Lower leg skin (tissue), 4 donors: ENCODE data around the gene KRT2. TPM values are rescaled to one million over a fixed set of nuclear protein-coding genes. Genes with fewer than 3 reads are reported as not detected.

ENCODE experiments used
- DNase-seq, 2 donors: peaks; one replicate each; pipeline ENCODE4 v3.0.0-alpha.2; 2019; ENCODE audit warnings: low spot score in 2 of 2
- H3K4me3 ChIP-seq: fragments of 200-600 bp; sonication (generic); 2 replicates; pipeline ENCODE4 v1.5.1; 2017; ENCODE audit warnings: mild to moderate bottlenecking, low read depth; ENCODE audit not compliant: poor library complexity, severe bottlenecking
- POLR2A ChIP-seq, 2 donors: fragments of 450-650 bp; IDR thresholded peaks; one replicate each; pipeline ENCODE4 v1.6.1; 2016 to 2017; ENCODE audit warnings: antibody characterized with exemption in 2 of 2, mild to moderate bottlenecking in 1 of 2, moderate library complexity in 1 of 2
- WGBS, 2 donors: methylation state at CpG; one replicate each; pipeline ENCODE4 v1.1.5; 2018; 5-methylcytosine and 5-hydroxymethylcytosine counted together
- intact Hi-C: fragments of 100-400 bp; cut with DNase I; formaldehyde crosslinking; loops from one replicate; pipeline ENCODE4 v1.15.0; 2023; ENCODE audit warnings: low total_unique reads
- total RNA-seq, 4 donors: library from RNA; depleted of rRNA; stranded (reverse); fragments of >200 nt; gene quantifications; one replicate each; pipeline ENCODE4 v1.1.0, GENCODE V29; 2016
- TF ChIP-seq, protein P1 (sequence below), 3 donors: fragments of 450-650 bp; IDR thresholded peaks; one replicate each; pipeline ENCODE4 v1.5.1; 2016; ENCODE audit warnings: antibody characterized with exemption in 3 of 3, mild to moderate bottlenecking in 3 of 3, moderate library complexity in 2 of 3

The KRT2 gene
- total RNA-seq, 4 donors from 2014 or later, result 1,166 to 2,212 (median 1,643) TPM

- no peak overlapping the region for H3K4me3 ChIP-seq
- 79 to 86% methylated on average over 4 of the region's 4 CpGs for WGBS, 2 donors
- no peak for DNase-seq
- no peak for TF ChIP-seq POLR2A (IDR thresholded peaks at IDR 0.05)
- TF ChIP-seq, protein P1, sequence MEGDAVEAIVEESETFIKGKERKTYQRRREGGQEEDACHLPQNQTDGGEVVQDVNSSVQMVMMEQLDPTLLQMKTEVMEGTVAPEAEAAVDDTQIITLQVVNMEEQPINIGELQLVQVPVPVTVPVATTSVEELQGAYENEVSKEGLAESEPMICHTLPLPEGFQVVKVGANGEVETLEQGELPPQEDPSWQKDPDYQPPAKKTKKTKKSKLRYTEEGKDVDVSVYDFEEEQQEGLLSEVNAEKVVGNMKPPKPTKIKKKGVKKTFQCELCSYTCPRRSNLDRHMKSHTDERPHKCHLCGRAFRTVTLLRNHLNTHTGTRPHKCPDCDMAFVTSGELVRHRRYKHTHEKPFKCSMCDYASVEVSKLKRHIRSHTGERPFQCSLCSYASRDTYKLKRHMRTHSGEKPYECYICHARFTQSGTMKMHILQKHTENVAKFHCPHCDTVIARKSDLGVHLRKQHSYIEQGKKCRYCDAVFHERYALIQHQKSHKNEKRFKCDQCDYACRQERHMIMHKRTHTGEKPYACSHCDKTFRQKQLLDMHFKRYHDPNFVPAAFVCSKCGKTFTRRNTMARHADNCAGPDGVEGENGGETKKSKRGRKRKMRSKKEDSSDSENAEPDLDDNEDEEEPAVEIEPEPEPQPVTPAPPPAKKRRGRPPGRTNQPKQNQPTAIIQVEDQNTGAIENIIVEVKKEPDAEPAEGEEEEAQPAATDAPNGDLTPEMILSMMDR (IDR thresholded peaks at IDR 0.05), result no peak
- intact Hi-C loops, result no loop called here
Observed at GRCh38 chr12:52674433-52674775, 22.4 kb upstream of the KRT2 start.

- 63 to 65% methylated on average over 3 of the region's 3 CpGs for WGBS, 2 donors
- no peak for TF ChIP-seq POLR2A (IDR thresholded peaks at IDR 0.05)
- TF ChIP-seq, protein P1 (IDR thresholded peaks at IDR 0.05), result no peak
- DNase-seq, result no peak
- H3K4me3 ChIP-seq, result no peak overlapping the region
- intact Hi-C loops, result no loop called here
Observed at GRCh38 chr12:52673713-52674432, 21.9 kb upstream of the KRT2 start.

DNA sequence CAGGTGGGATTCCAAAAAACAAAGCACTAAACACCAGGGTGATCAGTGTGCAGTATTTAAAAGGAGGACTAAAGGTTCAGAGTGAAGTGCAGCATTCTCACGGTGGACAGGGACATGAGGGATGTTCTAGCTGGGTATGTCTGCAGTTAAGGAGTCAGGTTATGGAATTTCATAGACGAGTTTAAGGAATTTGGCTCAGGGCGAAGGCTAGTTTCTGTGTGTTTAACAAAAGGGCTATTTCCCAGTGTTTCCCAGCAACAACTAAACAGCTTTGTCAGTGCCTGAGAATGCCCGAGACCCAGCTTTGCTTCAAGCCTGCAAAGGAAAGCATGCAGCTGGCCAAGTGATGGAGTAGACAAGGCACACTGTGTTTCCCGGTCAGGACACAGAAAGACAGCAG is 21.2 kb upstream of the KRT2 start:
- WGBS, 2 donors, result 67 to 77% methylated on average over 5 of the region's 5 CpGs
- TF ChIP-seq, protein P1 (IDR thresholded peaks at IDR 0.05), result no peak
- no peak for TF ChIP-seq POLR2A (IDR thresholded peaks at IDR 0.05)
- no peak for DNase-seq
- no peak overlapping the region for H3K4me3 ChIP-seq
- intact Hi-C loops, result no loop called here

- TF ChIP-seq, protein P1 (IDR thresholded peaks at IDR 0.05), result no peak
- no peak for TF ChIP-seq POLR2A (IDR thresholded peaks at IDR 0.05)
- H3K4me3 ChIP-seq, result no peak overlapping the region
- 52 to 58% methylated on average over 2 of the region's 2 CpGs for WGBS, 2 donors
- intact Hi-C loops, result no loop called here
- DNase-seq, result no peak
Observed at GRCh38 chr12:52672321-52672933, 20.4 kb upstream of the KRT2 start.

GRCh38 chr12:52670961-52671360 is 18.9 kb upstream of the KRT2 start:
- TF ChIP-seq POLR2A (IDR thresholded peaks at IDR 0.05), result no peak
- TF ChIP-seq, protein P1 (IDR thresholded peaks at IDR 0.05), result no peak
- 88 to 93% methylated on average over 3 of the region's 3 CpGs for WGBS, 2 donors

More at GRCh38 chr12:52670961-52671360, 18.9 kb upstream of the KRT2 start:
- no peak for DNase-seq
- intact Hi-C loops, result no loop called here
- no peak overlapping the region for H3K4me3 ChIP-seq
